Body of pancreas (tissue), 4 donors: ENCODE data around the gene SLPI.

Experiments used
- CTCF ChIP-seq, 7 experiments: fragments of 450-650 bp in 4 of 7; fragments of 200-600 bp in 3 of 7; sonication (generic) in 3 of 7; IDR thresholded peaks; one replicate each; pipeline ENCODE4 v1.5.1; 2016 to 2019; ENCODE audit warnings: antibody characterized with exemption in 7 of 7
- POLR2A ChIP-seq, 3 donors: fragments of 450-650 bp; IDR thresholded peaks; one replicate each; pipeline ENCODE4 v1.6.1; 2016; ENCODE audit warnings: antibody characterized with exemption in 3 of 3, mild to moderate bottlenecking in 2 of 3

GRCh38 chr20:45269754-45270270 lies 15.4 kb upstream of the SLPI start:
- no peak for TF ChIP-seq CTCF (IDR thresholded peaks at IDR 0.05)
- TF ChIP-seq POLR2A (IDR thresholded peaks at IDR 0.05): no peak
